Mesendoderm (in vitro differentiated cells): Measurements from ENCODE around the gene C11orf42.

Experiments
- DNase-seq: peaks from one replicate; pipeline ENCODE4 v3.0.0; 2013
- H2AK5ac ChIP-seq: 2 replicates; pipeline ENCODE4 v1.6.1; 2013; ENCODE audit warnings: low read length, inconsistent platforms
- H2BK120ac ChIP-seq: 2 replicates; pipeline ENCODE4 v1.6.1; 2013; ENCODE audit warnings: low read depth, mild to moderate bottlenecking, low read length, moderate library complexity, mixed read lengths
- H2BK15ac ChIP-seq: replicated peaks from 2 replicates; pipeline ENCODE4 v1.6.1; 2013; ENCODE audit warnings: low read depth, mild to moderate bottlenecking, moderate library complexity
- H2BK5ac ChIP-seq: 2 replicates; pipeline ENCODE4 v1.6.1; 2013; ENCODE audit warnings: low read length, inconsistent platforms
- H3K18ac ChIP-seq: 2 replicates; pipeline ENCODE4 v1.6.1; 2013; ENCODE audit warnings: mild to moderate bottlenecking, low read length, mixed read lengths
- H3K23ac ChIP-seq: one replicate; pipeline ENCODE4 v1.6.1; 2013; ENCODE audit warnings: low read length
- H3K27ac ChIP-seq: 2 replicates; pipeline ENCODE4 v1.5.1; 2013; ENCODE audit warnings: low read depth, mild to moderate bottlenecking, inconsistent platforms, low read length, moderate library complexity
- H3K27me3 ChIP-seq: 2 replicates; pipeline ENCODE4 v1.6.1; 2013; ENCODE audit warnings: low read length, control low read depth, mild to moderate bottlenecking, inconsistent platforms; ENCODE audit not compliant: insufficient read depth, poor library complexity
- H3K36me3 ChIP-seq: 2 replicates; pipeline ENCODE4 v1.6.1; 2013; ENCODE audit warnings: low read length, inconsistent platforms; ENCODE audit not compliant: control insufficient read depth, insufficient read depth
- H3K4ac ChIP-seq: one replicate; pipeline ENCODE4 v1.6.1; 2013; ENCODE audit warnings: low read depth, mild to moderate bottlenecking, low read length, moderate library complexity
- H3K4me1 ChIP-seq: 2 replicates; pipeline ENCODE4 v1.6.1; 2013; ENCODE audit warnings: low read depth, low read length, inconsistent platforms; ENCODE audit not compliant: control insufficient read depth
- H3K4me2 ChIP-seq: 2 replicates; pipeline ENCODE4 v1.6.1; 2013; ENCODE audit warnings: low read length
- H3K4me3 ChIP-seq: 2 replicates; pipeline ENCODE4 v1.5.1; 2013; ENCODE audit warnings: mild to moderate bottlenecking, low read length
- H3K56ac ChIP-seq: one replicate; pipeline ENCODE4 v1.6.1; 2013; ENCODE audit warnings: low read length
- H3K79me1 ChIP-seq: 2 replicates; pipeline ENCODE4 v1.6.1; 2013; ENCODE audit warnings: low read length, inconsistent platforms
- H3K79me2 ChIP-seq: 2 replicates; pipeline ENCODE4 v1.6.1; 2013; ENCODE audit warnings: mild to moderate bottlenecking, low read length; ENCODE audit not compliant: control insufficient read depth, insufficient read depth
- H3K9ac ChIP-seq: 2 replicates; pipeline ENCODE4 v1.6.1; 2013; ENCODE audit warnings: low read length, inconsistent platforms
- H4K5ac ChIP-seq: one replicate; pipeline ENCODE4 v1.6.1; 2013; ENCODE audit warnings: low read length
- H4K8ac ChIP-seq: one replicate; pipeline ENCODE4 v1.6.1; 2013; ENCODE audit warnings: low read depth, mild to moderate bottlenecking, control low read depth, low read length, moderate library complexity
- WGBS: extraction: QIAGEN DNeasy Blood & Tissue Kit; methylation state at CpG from one replicate; pipeline ENCODE4 v1.1.7; 2013; ENCODE audit warnings: low lambda C conversion rate, missing lambda C conversion rate; ENCODE audit not compliant: insufficient coverage; ENCODE audit errors: extremely low coverage; 5-methylcytosine and 5-hydroxymethylcytosine counted together

Gene C11orf42

DNA sequence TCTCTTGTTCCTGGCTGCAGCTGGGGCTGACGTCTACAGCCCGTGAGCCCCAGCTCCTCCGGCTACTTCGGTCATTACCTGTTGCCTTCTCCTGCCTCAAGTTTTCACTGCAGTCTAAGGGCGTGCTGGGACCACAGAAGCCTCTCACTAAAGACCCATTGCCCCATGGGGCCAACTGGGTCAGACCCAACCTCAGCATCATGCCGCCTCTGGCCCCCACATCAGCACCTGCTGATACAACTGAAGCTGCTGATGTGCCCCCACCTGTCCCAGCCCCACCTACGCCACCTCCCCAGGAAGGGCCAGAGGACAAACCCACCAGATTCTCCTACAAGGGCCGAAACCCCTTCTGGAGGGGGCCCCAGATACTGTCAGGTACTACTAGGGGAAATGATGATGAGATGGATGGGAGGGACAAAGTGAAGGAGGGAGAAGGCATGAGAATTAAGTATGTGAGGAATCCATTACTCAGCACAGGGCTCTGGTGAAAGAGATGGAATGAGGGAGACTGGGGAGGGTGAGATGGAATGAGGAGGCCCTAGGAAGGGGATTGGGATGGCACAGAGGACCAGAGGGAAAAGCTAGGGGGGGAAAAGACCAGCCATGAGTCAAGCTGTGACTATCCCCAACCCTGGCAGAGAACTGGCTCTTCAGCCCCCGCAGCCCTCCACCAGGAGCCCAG, 5.1 kb downstream of the C11orf42 start:
- H3K4me1 ChIP-seq, result no peaks in the 10 kb centered on the region
- peak; percentile 39 for DNase-seq
- H2BK5ac ChIP-seq, result no peak overlapping the region
- H3K56ac ChIP-seq, result no peak overlapping the region
- H3K79me2 ChIP-seq, result no peaks in the 10 kb centered on the region
- H3K4me2 ChIP-seq, result no peak overlapping the region
- no peak overlapping the region for H2AK5ac ChIP-seq
- no peaks in the 10 kb centered on the region for H3K79me1 ChIP-seq
- H3K4ac ChIP-seq, result no peak overlapping the region
- no peaks in the 10 kb centered on the region for H3K36me3 ChIP-seq
- H3K18ac ChIP-seq, result no peak overlapping the region
- no peak overlapping the region for H3K27ac ChIP-seq
- H2BK15ac ChIP-seq, result no peak overlapping the region
- H3K27me3 ChIP-seq, result no peaks in the 10 kb centered on the region
- no peak overlapping the region for H4K5ac ChIP-seq
- no peak overlapping the region for H4K8ac ChIP-seq
- H3K23ac ChIP-seq, result no peak overlapping the region
- no peak overlapping the region for H3K4me3 ChIP-seq
- no CpG with 5 or more reads among the region's 9 CpGs for WGBS
- H3K9ac ChIP-seq, result no peak overlapping the region
- H2BK120ac ChIP-seq, result no peak overlapping the region

GRCh38 chr11:6214530-6214929, 9.2 kb downstream of the C11orf42 start:
- H4K8ac ChIP-seq, result no peak overlapping the region
- H3K56ac ChIP-seq, result no peak overlapping the region
- no peak overlapping the region for H3K4ac ChIP-seq
- no peak overlapping the region for H3K27ac ChIP-seq
- H3K4me1 ChIP-seq, result peaks cover 10% of the 10 kb centered on the region
- no peak overlapping the region for H3K9ac ChIP-seq
- H3K27me3 ChIP-seq, result no peaks in the 10 kb centered on the region
- no peaks in the 10 kb centered on the region for H3K79me1 ChIP-seq
- H4K5ac ChIP-seq, result no peak overlapping the region
- no peak overlapping the region for H3K23ac ChIP-seq
- H3K36me3 ChIP-seq, result no peaks in the 10 kb centered on the region
- no peak overlapping the region for H3K4me2 ChIP-seq
- no CpG with 5 or more reads among the region's 10 CpGs for WGBS
- H3K4me3 ChIP-seq, result no peak overlapping the region
- no peak overlapping the region for H2BK15ac ChIP-seq
- H2BK5ac ChIP-seq, result no peak overlapping the region
- H2AK5ac ChIP-seq, result no peak overlapping the region
- no peaks in the 10 kb centered on the region for H3K79me2 ChIP-seq
- no peak for DNase-seq
- no peak overlapping the region for H2BK120ac ChIP-seq
- no peak overlapping the region for H3K18ac ChIP-seq

DNA sequence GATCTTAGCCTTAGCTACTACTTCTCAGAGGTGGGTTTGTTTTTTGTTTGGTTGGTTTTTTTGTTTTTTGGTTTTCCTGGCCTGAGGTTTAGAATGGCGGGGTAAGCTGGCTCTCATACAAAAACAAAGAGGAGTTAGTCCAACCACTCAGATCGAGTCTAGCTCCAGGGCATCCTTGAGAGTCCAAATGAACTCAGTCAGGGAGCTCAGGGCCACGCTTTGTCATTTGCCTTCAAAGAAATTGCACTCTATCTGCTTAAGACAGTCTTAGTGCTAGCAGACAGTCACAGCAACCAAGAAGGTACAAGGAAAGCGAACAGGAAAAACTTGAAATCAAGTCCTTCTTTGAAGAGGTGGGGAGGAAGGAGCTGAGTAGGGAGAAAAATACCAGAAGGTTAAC, 11.1 kb downstream of the C11orf42 start:
- no peak overlapping the region for H4K8ac ChIP-seq
- H3K36me3 ChIP-seq, result no peaks in the 10 kb centered on the region
- no peak overlapping the region for H4K5ac ChIP-seq
- H2BK5ac ChIP-seq, result no peak overlapping the region
- no peak overlapping the region for H2BK120ac ChIP-seq
- no peaks in the 10 kb centered on the region for H3K79me2 ChIP-seq
- no peak overlapping the region for H3K4me3 ChIP-seq
- H3K4me1 ChIP-seq, result peaks cover 16% of the 10 kb centered on the region
- H3K18ac ChIP-seq, result no peak overlapping the region
- peak overlapping the region; percentile 11 for H3K56ac ChIP-seq
- H3K4me2 ChIP-seq, result no peak overlapping the region
- no peak overlapping the region for H3K9ac ChIP-seq
- no peak overlapping the region for H3K27ac ChIP-seq
- H2AK5ac ChIP-seq, result no peak overlapping the region
- no peaks in the 10 kb centered on the region for H3K27me3 ChIP-seq
- no peak overlapping the region for H3K4ac ChIP-seq
- no peak overlapping the region for H2BK15ac ChIP-seq
- no peak for DNase-seq
- H3K23ac ChIP-seq, result no peak overlapping the region
- no peaks in the 10 kb centered on the region for H3K79me1 ChIP-seq
- WGBS, result no CpG with 5 or more reads among the region's 4 CpGs

- no peak overlapping the region for H3K27ac ChIP-seq
- no peak overlapping the region for H3K23ac ChIP-seq
- no peaks in the 10 kb centered on the region for H3K36me3 ChIP-seq
- H3K79me2 ChIP-seq, result no peaks in the 10 kb centered on the region
- H4K8ac ChIP-seq, result no peak overlapping the region
- no peak overlapping the region for H2AK5ac ChIP-seq
- H2BK15ac ChIP-seq, result no peak overlapping the region
- H3K9ac ChIP-seq, result no peak overlapping the region
- H4K5ac ChIP-seq, result no peak overlapping the region
- H2BK5ac ChIP-seq, result no peak overlapping the region
- no peak overlapping the region for H2BK120ac ChIP-seq
- H3K4me3 ChIP-seq, result no peak overlapping the region
- H3K79me1 ChIP-seq, result no peaks in the 10 kb centered on the region
- no CpG with 5 or more reads among the region's 19 CpGs for WGBS
- no peak overlapping the region for H3K4me2 ChIP-seq
- H3K27me3 ChIP-seq, result no peaks in the 10 kb centered on the region
- H3K4ac ChIP-seq, result no peak overlapping the region
- H3K4me1 ChIP-seq, result peaks cover 16% of the 10 kb centered on the region
- peak overlapping the region; percentile 65 for H3K56ac ChIP-seq
- no peak for DNase-seq
- H3K18ac ChIP-seq, result peak overlapping the region; percentile 15
Observed at GRCh38 chr11:6217722-6218121, 12.4 kb downstream of the C11orf42 start.

- Histone ChIP-seq H3K56ac (peak overlapping the region; percentile 78), H2BK15ac (no peak overlapping the region), H3K4ac (no peak overlapping the region), H3K79me1 (peaks cover 1% of the 10 kb centered on the region), H3K27me3 (no peaks in the 10 kb centered on the region), H2AK5ac (no peak overlapping the region), H2BK120ac (no peak overlapping the region), H2BK5ac (no peak overlapping the region), H3K23ac (no peak overlapping the region), H4K5ac (no peak overlapping the region), H3K36me3 (no peaks in the 10 kb centered on the region), H4K8ac (no peak overlapping the region), H3K4me2 (no peak overlapping the region), H3K18ac (no peak overlapping the region), H3K79me2 (no peaks in the 10 kb centered on the region), H3K4me3 (no peak overlapping the region), H3K27ac (no peak overlapping the region), H3K9ac (no peak overlapping the region), H3K4me1 (peaks cover 16% of the 10 kb centered on the region)
- DNase-seq, result peak; percentile 82
- WGBS, result no CpG with 5 or more reads among the region's 2 CpGs
Observed at GRCh38 chr11:6219359-6219758, 14.0 kb downstream of the C11orf42 start.

DNA sequence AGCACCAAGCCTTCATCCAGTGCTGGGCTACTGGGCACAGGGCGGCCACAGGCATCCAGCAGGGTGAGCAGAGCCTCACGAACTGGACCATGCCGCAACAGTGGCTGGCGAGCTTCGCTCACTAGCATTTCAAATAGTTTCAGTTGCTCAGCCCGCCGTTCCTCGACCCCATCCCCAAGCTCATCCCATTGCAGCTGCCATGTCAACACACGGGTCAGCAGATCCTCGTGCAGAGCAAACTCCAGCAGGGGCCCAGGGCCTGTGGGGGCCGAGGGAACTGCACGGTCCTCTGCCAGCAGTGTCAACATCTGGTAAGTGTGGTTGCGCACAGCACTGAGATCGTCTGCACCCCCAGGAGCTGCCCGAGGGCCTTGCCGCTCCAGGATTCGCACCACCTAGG, 18.5 kb downstream of the C11orf42 start:
- Histone ChIP-seq H3K4ac (no peak overlapping the region), H3K23ac (no peak overlapping the region), H3K4me2 (no peak overlapping the region), H3K27ac (no peak overlapping the region), H4K8ac (no peak overlapping the region), H2BK120ac (no peak overlapping the region), H3K27me3 (no peaks in the 10 kb centered on the region), H3K79me1 (peaks cover 7% of the 10 kb centered on the region), H3K79me2 (peaks cover 3% of the 10 kb centered on the region), H2BK5ac (no peak overlapping the region), H3K4me1 (peaks cover 8% of the 10 kb centered on the region), H3K18ac (no peak overlapping the region), H2BK15ac (no peak overlapping the region), H3K4me3 (no peak overlapping the region), H2AK5ac (no peak overlapping the region), H3K56ac (no peak overlapping the region), H3K9ac (no peak overlapping the region), H4K5ac (no peak overlapping the region), H3K36me3 (no peaks in the 10 kb centered on the region)
- no peak for DNase-seq
- no CpG with 5 or more reads among the region's 17 CpGs for WGBS
